Progenitor cell of endocrine pancreas (in vitro differentiated cells): Measurements from ENCODE around the gene PLCL1. TPM values are rescaled to one million over a fixed set of nuclear protein-coding genes. Genes with fewer than 3 reads are reported as not detected.

ENCODE experiments used
- DNase-seq: peaks from one replicate; pipeline ENCODE4 v3.0.0; 2021; ENCODE audit warnings: low spot score; ENCODE audit not compliant: unreplicated experiment
- H3K27ac Mint-ChIP-seq: 2 replicates; pipeline ENCODE4 v1.8.0; 2021; ENCODE audit warnings: mild to moderate bottlenecking, moderate library complexity, mixed read lengths
- H3K27me3 Mint-ChIP-seq: 2 replicates; pipeline ENCODE4 v1.8.0; 2021; ENCODE audit warnings: mixed read lengths
- H3K36me3 Mint-ChIP-seq: 2 replicates; pipeline ENCODE4 v1.8.0; 2022; ENCODE audit warnings: mixed read lengths; ENCODE audit not compliant: insufficient read depth
- H3K4me1 Mint-ChIP-seq: 2 replicates; pipeline ENCODE4 v1.8.0; 2021; ENCODE audit warnings: low read depth, mixed read lengths
- H3K4me3 Mint-ChIP-seq: 2 replicates; pipeline ENCODE4 v1.8.0; 2021; ENCODE audit warnings: low read depth, mild to moderate bottlenecking, moderate library complexity, mixed read lengths
- H3K9me3 Mint-ChIP-seq: 2 replicates; pipeline ENCODE4 v1.8.0; 2021; ENCODE audit warnings: low read depth, mixed read lengths
- total RNA-seq: library from RNA; stranded (reverse); gene quantifications from 2 replicates; pipeline ENCODE4 v1.2.1, GENCODE V29; 2021
- TF ChIP-seq, protein P1 (sequence below): fragments of 200-600 bp; sonication (generic); IDR thresholded peaks from one replicate; pipeline ENCODE4 v1.5.0; 2021; ENCODE audit warnings: antibody characterized with exemption, mild to moderate bottlenecking; ENCODE audit not compliant: unreplicated experiment

PLCL1 gene
- total RNA-seq, 1 donor from 2014 or later, result 48.3 TPM

DNA sequence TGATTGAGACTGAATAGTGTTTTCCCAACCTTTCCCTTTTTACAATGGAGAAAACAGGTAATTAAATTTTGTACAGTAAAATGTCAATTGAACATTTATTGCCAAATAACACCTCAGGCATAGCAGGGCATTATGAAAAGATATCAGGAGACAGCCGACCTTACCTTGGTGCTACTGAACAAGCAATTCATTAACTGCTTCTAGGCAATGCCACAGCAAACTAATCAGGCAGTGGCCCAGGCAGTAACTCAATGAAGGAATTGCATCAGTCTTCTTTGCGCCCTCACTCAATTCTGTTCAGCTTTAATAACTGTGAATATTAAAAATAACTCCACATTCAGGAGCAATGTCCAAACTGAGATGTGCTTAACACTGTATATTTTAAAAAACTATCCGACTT lies 6.1 kb downstream of the PLCL1 start:
- H3K27me3 Mint-ChIP-seq, result no peaks in the 10 kb centered on the region

DNA sequence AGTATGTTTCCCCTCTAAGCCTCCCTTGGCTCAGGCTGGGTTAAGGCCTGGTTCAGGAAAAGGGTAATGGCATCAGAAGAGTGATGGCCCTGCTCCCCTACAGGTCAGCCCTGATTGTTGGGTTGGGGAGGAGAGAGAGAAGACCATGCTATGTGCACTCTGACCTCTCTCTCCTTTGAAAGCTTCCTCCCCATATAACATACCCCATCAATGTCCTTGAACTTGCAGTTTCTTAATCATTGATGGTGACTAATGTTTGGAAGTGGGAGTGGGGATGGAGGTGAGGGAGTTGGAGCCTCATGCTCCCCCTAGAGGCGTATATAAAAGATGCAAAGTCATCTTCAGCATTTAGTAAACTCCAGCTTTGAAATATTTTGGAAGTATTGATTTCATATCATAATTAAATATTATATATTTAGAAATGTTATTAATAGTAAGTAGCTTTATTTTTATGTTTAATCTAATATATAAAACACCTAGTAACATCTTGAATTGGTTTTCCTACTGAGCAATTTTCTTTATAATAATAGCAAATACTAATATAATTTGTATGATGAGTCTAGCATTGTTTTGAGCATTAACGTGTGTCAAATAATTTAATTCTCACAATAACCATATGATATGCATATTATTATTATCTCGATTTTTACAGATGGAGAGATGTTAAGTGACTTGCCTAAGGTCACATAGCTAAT lies 8.8 kb downstream of the PLCL1 start:
- Mint-ChIP-seq H3K4me3 (no peak overlapping the region), H3K4me1 (peaks cover 26% of the 10 kb centered on the region), H3K27me3 (no peaks in the 10 kb centered on the region), H3K9me3 (peaks cover 8% of the 10 kb centered on the region), H3K36me3 (peaks cover 17% of the 10 kb centered on the region), H3K27ac (no peak overlapping the region)
- TF ChIP-seq, protein P1, sequence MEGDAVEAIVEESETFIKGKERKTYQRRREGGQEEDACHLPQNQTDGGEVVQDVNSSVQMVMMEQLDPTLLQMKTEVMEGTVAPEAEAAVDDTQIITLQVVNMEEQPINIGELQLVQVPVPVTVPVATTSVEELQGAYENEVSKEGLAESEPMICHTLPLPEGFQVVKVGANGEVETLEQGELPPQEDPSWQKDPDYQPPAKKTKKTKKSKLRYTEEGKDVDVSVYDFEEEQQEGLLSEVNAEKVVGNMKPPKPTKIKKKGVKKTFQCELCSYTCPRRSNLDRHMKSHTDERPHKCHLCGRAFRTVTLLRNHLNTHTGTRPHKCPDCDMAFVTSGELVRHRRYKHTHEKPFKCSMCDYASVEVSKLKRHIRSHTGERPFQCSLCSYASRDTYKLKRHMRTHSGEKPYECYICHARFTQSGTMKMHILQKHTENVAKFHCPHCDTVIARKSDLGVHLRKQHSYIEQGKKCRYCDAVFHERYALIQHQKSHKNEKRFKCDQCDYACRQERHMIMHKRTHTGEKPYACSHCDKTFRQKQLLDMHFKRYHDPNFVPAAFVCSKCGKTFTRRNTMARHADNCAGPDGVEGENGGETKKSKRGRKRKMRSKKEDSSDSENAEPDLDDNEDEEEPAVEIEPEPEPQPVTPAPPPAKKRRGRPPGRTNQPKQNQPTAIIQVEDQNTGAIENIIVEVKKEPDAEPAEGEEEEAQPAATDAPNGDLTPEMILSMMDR, result peak; percentile 63
- no peak for DNase-seq

More for the DNA sequence above, 6.1 kb downstream of the PLCL1 start:
- Mint-ChIP-seq H3K4me3 (peak overlapping the region; percentile 28), H3K9me3 (peaks cover 8% of the 10 kb centered on the region), H3K4me1 (peaks cover 35% of the 10 kb centered on the region), H3K36me3 (peaks cover 14% of the 10 kb centered on the region), H3K27ac (peak overlapping the region; percentile 70)
- TF ChIP-seq, protein P1, result no peak
- DNase-seq, result no peak

DNA sequence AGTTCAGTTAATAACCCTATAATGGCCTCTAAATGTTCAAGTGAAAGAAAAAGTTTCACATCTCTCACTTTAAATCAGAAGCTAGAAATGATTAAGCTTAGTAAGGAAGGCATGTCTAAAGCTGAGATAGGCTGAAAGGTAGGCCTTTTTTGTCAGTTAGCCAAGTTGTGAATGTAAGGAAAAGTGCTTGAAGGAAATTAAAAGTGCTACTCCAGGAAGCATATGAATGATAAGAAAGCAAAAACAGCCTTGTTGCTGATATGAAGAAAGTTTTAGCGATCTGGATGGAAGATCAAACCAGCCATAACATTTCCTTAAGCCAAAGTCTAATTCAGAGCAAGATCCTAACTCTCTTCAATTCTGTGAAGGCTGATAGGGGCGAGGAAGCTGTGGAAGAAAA lies 10.1 kb downstream of the PLCL1 start:
- H3K4me3 Mint-ChIP-seq, result no peak overlapping the region
- TF ChIP-seq, protein P1, result no peak
- H3K4me1 Mint-ChIP-seq, result peaks cover 16% of the 10 kb centered on the region
- peaks cover 8% of the 10 kb centered on the region for H3K9me3 Mint-ChIP-seq
- H3K36me3 Mint-ChIP-seq, result peaks cover 19% of the 10 kb centered on the region
- H3K27me3 Mint-ChIP-seq, result no peaks in the 10 kb centered on the region
- no peak overlapping the region for H3K27ac Mint-ChIP-seq
- no peak for DNase-seq

DNA sequence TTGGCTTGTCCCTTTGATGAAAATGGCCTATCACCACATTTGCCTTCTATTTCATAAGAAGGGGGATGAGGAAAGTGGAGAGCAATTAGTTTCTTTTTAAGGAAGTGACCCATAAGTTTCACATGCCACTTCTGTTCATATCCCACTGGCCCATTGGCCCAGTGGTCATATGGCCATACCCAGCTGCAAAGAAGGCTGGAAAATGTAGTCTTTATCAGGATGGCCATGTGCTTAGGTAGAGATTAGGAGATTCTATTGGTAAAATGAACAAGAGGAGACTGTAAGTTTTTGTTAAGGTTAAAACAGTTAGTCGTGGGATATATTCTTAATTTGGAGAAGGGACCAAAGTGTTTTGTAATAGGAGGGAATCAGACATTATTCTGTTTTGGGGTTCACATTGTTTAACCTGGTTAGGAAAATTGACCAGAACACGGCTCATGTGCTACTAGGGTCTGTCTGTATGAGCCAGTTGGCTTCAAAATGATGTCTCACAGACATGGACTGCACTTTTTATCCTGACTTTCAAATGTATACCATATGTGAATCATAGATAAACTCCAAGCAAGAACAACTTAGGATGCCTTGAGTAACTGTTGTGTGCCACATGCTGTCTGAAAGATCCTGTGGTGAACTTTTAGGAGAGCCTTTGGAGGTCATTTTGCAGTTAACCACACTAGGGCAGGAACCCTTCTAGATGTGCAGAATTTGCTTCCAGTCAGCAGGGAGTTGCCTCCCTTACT lies 17.3 kb downstream of the PLCL1 start:
- TF ChIP-seq, protein P1, result no peak
- Mint-ChIP-seq H3K9me3 (no peaks in the 10 kb centered on the region), H3K27ac (no peak overlapping the region), H3K27me3 (no peaks in the 10 kb centered on the region), H3K4me1 (no peaks in the 10 kb centered on the region), H3K36me3 (peaks cover 13% of the 10 kb centered on the region), H3K4me3 (no peak overlapping the region)
- no peak for DNase-seq

DNA sequence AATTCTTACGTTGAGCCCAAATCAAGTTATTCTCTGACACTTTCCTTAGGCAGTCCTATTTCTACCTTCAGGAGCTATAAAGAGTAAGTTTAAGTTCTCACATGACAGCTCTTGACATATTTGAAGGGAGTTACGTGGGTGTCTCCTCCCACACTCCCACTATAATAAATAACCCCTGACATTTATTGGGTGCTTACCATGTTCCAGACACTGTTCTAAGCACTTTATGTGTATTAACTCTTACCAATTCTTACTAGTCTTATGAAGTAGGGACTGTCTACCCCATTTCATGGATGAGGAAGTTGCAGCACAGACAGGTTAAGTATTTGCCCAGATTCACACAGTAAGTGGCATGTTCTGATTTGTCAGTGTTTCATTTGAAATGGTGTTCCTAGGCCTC lies 17.9 kb downstream of the PLCL1 start:
- Mint-ChIP-seq H3K36me3 (peaks cover 14% of the 10 kb centered on the region), H3K27me3 (no peaks in the 10 kb centered on the region), H3K4me1 (no peaks in the 10 kb centered on the region), H3K27ac (no peak overlapping the region), H3K4me3 (no peak overlapping the region), H3K9me3 (no peaks in the 10 kb centered on the region)
- TF ChIP-seq, protein P1, result no peak
- no peak for DNase-seq
